Fibroblast of skin of left biceps (primary cell): Measurements from ENCODE around the gene HTR4.
A peak's percentile ranks its signal among the peaks of the same experiment; 100 is the strongest.
"Not testable (repeated sequence)": the region's sequence is repeated elsewhere in the genome, so short reads cannot be mapped to it uniquely, and the experiment has no call there.

Experiments used
- DNase-seq, 2 experiments: peaks; one replicate each; pipeline ENCODE4 v3.0.0-alpha.2; 2013; ENCODE audit warnings: low read depth in 2 of 2

Gene HTR4

DNA sequence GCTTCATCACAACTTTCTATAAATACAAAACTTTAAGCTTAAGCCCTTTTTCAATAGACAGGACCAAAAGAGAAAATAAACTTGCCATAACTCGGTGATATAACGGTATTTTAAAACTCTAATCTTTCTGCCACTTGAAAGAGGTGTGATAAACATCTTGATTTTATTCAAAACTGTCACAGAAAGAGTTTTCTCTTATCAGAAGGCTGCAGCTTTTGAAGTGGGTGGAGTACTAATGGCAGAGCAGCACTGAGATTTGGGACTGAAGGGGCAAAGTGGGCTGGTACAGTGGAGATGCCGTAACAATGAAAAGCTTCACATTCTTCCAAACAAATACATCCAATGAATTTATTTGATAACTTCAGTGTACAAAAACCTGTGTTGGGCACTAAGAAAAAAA lies 178.0 kb downstream of the HTR4 start:
- no peak for DNase-seq

DNA sequence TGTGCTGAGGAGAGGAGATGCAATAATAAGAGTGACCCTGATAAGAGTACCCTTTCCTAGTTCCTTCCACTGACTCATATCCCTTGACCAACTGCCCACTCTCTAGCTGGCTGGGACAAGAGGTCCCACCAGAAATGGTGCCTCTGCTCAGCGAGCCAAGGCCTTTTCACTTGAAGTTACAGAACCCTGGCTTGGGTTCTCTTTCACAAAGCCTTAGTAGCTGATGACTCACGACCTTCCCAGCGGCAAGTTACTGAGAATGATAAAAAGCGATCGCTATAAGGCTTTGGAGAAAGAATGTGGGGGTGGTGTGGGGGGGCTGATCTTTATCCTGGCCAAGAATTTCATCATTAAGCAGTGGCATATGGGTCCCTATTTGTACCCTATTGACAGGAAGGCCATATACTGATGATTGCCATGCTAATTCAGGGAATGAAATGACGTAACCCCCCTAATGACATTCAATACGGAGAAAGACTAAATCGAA lies 180.3 kb downstream of the HTR4 start:
- no peak for DNase-seq

DNA sequence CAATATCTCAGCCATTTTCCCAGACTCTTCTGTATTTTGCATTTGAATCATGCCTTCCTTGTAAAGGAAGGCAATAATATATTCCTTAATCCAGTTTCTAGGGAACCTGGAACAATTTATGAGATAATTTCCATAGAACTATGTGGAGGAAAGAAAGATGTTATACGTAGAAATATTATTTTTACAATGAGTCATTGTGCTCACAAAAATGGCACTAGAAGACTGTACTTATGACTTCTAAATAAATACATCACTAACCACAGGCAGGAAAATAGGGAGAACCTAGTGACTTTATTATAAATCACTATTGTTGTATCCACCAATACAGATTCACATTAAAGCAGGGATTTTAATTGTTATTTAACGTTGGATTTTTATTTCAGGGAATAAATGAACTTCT lies 182.9 kb downstream of the HTR4 start:
- no peak for DNase-seq

DNA sequence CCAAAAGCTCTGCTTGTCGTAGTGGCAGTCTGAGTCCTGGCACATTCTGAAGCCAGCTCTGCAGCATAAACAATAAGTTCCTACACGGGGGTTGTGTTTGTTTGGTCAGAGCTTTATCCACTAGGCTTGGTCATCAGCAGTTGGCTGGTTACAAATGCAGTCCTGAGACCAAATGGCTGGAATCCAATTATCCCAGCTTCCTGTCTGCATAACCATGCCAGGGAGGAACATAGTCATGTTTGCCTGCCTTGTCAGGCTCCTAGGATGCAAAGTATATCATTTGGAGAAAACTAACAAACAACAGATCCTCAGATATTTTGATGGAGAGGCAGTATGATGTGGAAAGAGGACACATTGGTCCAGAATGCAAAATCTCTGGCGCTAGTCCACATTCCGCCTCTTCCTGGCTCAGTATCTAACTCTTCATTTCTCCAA lies 184.8 kb downstream of the HTR4 start:
- DNase-seq = no peak

DNA sequence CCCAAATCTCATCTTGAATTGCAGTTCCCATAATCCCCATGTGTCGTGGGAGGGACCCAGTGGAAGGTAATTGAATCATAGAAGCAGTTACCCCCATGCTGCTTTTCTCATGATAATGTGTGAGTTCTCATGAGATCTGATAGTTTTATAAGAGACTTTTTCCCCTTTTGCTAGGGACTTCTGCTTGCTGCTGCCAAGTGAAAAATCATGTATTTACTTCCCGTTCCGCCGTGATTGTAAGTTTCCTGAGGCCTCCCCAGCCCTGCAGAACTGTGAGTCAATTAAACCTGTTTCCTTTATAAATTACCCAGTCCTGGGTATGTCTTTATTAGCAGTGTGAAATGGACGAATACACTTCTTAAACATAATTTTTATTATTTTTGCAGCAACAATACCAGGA lies 185.6 kb downstream of the HTR4 start:
- not testable (repeated sequence) for DNase-seq

DNA sequence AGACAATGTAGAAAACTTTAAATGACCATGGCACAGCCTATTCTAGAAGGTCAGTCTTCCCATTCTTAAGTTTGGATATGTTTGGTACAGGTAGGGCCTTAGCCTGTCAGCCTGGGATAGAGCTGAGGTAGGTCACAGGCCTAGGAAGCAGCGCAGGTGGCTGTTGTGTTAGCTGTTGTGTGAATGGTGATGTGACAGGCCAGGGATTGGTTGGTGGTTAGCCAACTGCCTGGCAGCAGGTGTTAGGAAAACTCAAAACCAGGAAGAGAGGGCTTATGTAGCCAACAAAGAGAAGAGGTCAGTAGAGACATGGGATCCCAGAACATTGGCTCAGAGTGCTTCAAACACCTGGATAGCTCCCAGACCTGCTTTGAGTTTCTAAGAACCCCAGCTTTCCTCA lies 186.4 kb downstream of the HTR4 start:
- DNase-seq = no peak

DNA sequence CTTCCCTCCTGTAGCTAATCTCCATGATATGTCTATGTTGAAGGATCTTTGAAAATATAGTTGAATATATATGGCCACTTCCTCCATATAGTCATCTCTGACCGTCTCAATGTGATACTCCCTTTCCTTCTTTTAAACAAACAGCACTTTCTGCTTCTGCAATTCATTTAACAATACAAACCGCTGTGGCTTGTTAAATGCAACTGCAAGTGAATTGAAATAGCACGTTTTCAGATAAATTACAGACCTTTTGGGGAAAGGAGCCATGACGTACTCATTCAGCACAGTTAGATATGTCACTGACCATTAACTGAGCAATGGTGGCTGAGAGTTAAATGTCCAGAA lies 188.1 kb downstream of the HTR4 start:
- DNase-seq = no peak

DNA sequence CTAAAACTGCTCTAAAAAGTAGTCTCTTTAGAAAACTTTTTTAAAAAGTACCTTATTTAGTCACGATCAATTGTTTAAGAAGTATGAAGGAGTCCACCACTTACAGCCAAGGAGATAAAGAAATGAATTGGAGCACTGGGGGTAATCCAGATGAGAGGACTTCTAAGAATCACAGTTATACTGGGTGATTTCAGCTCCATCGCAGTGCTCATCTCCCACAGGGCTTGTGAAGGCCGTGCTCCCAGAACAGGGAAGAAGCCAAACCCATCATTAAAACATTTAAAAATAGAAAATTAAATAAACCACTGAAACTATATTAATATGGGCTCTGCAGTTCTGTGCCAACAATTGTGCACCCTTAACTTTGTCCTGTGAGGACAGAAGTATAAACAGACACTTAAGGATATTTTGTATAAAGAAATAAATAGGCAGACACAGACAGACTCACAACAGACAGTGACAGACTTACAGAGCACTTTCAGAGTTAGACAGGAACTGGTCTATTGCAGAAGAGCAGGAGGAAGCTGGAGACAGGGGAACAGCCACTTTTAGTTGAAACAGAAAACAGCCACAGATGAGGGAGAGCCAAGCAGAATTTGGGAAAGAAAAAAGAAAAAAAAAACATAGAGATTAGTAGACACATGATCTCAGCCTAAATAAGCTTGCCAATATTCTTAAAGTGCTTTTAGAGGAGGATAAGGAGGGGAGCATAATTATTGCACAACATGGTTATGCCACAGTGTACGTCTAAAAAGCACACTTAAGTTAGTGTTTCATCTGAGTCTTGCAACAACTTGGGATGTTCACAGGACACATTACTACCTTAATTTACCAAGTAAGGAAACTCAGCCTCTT lies 188.7 kb downstream of the HTR4 start:
- no peak for DNase-seq

DNA sequence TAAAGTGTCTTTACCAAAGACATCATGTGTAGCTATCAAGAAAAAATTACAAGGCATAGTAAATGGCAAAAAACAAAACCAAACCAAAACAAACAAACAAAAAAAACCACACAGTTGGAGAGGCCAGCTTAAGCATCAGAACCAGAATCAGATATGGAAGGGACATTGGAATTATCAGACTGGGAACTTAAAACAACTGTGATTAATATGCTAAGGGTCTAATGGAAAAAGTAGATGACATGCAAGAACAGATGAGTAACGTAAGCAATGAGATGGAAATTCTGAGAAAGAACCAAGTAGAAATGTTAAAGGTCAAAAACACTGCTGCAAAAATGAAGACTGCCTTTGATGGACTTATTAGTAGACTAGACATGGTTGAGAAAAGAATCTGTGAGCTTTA lies 194.7 kb downstream of the HTR4 start:
- DNase-seq = no peak

DNA sequence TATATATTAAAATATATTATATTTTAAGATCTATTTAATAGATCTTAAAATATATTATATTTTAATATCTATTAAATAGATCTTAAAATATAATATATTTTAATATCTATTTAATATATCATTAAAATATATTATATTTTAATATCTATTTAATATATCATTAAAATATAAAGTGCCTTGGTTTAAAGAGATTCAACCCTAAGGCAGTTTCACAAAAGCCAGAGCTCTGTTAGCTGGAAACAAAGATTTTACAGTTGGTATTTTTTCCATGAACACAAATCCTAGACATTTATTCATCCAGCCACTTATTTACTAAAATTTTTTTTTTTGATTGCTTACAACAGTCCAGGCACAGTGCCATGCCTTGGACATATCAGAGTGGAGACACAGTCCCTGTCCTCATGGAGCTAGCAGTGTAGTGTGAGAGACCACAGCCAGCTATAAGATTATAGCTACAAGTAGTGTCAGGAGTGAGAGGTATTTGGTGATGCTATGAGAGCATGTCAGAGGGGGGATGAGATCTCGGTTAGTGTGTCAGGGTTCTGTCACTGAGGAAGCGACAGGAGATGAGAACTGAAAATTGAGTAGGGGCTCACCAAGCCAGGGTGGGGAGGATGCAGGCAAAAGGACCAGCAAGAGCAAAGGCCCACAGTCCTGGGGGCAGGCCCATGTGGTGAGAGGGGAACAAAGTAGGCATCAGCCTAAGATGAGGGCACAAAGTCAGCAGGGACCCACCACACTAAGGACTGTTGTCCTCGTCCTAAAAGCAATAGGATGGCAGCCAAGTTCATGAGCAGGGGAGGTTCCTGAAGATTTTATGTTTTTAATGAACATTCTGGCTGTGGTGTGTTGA lies 196.1 kb downstream of the HTR4 start:
- DNase-seq = no peak

DNA sequence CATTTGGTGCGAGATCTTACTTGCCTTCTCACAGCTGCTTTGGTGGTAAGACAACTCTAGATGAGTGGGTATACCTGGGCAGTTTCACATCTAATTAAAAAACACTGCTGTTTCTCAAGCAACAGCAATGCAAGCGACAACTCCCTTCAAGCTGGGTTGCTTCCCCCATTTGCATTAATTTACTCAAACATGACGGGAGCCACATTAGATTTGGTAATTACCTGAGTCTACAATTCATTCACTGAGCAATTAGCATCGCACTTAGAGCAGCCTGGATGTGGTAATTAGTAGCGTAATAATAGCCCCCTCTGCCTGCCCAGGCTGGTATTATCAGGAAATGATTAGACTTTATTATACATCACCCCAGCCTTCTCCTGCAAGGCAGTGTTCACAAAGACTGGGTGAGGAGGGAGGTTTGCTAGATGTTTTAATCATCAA lies 197.1 kb downstream of the HTR4 start:
- DNase-seq = no peak

DNA sequence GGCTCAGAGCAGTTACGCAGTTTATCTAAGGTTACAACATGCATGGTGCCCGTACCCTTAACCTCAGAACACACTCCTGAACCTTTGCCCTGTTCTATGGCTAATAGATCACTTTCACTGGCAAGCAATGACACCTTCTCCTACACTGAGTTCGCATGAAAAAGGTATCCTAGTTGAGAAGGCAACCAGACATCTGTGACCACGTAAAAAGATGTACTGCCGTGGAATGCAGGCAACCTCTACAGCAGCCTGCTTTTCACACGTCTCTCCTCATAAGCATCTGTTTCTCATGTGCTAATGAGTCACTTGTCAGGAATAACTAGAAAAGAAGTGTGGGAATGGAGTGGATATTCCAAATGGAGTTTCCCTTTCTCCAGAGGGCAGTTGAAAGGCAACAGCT lies 199.1 kb downstream of the HTR4 start:
- DNase-seq = peak; percentile 6 to 15

DNA sequence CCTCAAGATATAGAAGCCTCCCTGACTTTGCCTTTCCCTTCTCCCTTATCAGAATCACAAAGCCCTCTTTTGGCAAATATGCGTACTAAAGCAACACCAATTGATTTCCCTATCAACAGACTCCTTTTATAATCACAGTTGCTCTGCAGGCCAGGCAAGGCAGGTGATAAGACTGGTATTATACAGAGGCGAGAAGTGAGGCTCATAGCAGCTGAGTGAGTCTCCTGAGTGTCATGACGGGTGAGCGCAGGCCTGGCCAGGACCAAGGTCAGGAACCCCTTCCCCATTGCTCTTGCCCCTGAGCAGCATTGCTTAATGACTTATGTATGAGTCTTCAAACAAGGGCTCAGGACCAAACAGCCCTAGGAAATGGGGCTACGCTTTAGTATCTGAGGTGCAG lies 199.8 kb downstream of the HTR4 start:
- no peak for DNase-seq

DNA sequence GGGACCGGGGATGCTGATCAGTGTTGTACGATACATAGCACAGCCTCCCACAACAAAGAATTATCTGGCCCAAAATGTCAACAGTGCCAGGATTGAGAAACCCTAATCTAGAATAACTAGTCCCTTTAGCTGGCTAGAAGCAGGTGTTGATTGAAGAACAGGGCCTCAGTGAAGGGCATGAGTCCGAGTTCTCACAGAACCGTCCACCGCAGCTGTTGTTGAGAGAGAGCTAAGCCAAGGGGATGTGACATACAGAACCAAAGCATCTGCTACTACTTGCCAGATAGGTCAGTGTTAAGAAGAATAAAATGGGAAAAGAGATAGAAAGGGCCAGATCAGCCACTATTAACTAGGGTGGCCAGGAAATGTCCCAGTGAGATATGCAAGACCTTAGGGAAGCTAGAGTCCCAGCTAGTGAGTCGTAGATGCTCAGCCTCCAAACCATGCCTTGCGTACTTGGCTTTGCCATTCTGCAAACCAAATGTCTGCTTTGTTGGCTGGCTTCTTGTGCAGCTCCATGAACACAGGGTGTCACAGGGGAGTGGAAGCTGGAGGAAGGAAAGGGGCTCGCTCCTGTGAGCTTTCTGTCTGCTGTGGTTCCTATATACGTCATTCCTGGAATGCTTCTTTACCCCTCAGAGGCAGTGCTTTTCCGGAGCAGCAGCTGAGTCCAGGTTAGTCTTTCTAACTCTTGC lies 201.7 kb downstream of the HTR4 start:
- DNase-seq = no peak

DNA sequence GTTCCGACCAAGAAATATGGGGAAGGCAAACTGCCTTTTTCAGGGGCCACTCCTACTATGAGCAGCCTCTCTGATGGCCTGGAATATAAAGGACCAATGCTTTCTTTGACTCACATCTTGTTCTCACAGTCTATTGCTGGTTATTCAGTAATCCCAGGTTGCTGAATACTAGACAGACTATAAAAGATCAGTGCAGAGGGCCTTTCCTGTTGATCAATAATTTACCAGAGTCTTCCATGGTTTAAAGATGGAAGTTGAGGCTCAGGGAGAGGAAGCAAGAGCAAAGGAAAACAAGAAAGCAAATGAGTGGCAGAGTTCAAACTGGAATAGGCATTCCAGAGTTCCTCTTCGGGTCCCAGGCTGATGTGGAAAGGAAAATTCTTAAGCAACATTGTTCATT lies 207.7 kb downstream of the HTR4 start:
- DNase-seq = no peak

DNA sequence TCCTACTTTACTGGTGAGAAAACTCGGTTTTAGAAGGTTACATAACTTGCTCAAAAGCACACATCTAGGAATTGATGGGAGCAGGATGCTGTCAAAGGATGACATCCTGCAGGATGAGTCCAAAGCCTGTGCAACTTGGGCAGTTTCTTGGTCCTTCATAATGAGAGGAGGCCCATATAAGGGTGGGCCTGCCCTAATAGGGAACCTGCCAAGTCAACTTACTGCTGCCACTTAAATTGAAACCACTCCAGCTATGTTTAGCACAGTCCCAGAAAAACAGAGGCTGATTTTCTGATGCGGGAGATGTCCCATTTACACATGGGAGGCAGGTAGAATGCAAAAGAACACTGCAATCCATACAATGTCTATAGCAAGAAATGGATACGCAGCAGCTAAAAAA lies 208.7 kb downstream of the HTR4 start:
- DNase-seq = no peak

DNA sequence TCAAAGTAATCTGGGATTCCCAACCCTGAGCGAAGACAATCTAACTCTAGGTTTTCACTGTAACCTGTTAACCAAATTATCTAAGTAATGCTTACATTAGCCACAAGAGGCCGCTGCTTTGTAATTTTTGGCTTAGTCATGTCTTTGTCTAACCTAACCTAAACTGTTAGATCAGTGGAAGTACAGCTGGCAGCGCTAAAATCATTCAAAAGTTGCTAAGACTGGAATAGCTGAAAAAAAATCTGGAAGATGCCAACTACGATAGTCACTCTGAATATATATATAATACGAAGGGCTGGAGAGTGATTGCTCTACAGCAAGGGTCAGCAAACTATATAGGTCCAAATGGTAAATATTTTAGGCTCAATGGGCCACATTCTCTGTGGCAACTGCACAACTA lies 210.3 kb downstream of the HTR4 start:
- peak; percentile 26 to 29 for DNase-seq

DNA sequence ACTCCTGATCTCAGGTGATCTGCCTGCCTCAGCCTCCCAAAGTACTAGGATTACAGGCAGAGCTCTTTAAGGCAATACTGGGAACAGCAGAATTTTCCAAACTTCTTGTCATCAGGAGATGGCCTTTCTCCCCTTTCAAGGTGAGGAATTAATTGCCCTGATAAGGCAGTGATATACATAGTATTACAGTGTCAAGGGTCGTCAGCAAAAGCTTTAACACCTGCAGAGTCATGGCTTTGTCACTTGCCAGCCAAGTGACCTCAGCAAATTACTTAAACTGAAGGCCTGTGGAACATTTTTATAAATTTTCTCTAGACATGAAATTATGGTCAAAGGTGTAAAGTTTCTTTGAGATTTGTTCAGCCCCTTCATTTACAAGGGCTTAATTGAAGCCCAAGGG lies 211.1 kb downstream of the HTR4 start:
- no peak for DNase-seq

DNA sequence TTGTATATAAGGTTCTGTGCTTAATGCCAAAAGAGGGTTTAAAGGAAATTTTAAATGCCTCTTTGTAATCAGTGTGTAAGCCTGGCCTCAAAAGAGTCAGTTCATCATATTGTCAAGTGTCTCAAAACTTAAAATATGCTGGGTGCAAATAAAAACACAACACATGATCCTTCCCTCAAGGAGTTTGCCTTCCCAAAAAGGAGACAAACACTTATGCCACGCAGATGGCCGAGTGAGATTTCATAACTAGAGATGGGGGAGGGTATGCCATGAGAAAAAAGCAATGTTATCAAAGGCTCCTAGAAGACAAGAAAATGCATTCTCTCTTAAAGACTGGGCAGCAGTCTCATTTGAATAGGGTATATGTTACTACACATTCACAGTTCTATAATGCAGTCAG lies 215.4 kb downstream of the HTR4 start:
- no peak for DNase-seq

DNA sequence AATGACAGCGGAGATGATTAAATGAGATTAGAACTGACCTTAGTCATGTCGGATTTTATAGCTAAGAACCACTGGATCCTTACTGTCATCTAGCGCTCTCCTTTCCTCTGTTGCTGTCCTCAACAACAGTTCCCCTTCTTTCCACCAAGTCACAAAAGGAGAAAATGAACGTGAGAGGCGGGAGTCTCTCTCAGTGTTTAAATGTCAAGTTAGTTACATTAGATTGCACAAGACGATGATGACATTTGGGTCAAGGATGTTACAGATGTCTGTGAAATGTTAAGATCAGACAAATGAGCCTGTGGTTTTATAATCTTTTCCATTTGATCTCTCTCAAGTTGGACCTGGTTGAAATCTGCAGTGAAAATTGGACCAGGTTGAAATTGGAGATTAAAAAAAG lies 217.1 kb downstream of the HTR4 start:
- no peak for DNase-seq

DNA sequence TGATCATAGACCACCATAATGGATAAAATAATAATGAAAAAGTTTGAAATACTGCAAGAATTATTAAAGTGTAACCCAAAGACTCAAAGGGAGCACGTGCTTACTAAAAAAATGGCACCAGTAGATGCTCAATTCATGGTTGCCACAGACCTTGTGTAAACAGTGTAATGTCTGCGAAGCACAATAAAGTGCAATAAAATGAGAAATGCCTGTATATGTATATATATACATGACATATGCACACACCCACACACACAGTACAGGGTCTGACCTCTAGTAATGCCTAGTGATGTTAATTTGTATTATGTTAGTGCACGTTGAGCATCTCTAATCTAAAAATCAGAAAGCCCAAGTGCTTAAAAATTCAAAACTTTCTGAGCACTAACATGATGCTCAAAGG lies 218.3 kb downstream of the HTR4 start:
- no peak for DNase-seq

DNA sequence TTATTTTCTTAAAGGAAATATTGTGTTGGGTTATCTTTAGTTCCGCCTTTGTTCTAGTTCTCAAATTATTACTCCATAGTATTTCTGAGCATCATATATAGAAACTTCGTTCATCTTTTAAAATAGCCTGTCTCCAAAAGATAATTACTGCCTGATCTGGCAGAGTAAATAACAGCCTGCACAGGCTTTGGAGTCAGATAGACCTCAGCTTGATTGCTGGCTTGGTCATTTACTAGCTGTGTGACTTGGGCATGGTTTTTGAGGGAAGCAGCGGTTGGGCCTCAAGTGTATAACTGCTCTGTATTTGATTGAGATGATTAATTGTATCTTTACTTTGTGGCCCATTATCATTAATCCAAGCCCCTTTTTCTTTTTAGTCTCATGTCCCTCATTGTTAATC lies 220.5 kb downstream of the HTR4 start:
- no peak for DNase-seq
